Measurements from ENCODE around the gene AGGF1.
"Not testable (repeated sequence)": the region's sequence is repeated elsewhere in the genome, so short reads cannot be mapped to it uniquely, and the experiment has no call there.

Gene AGGF1

GRCh38 chr5:77030097-77031071, at the start of gene AGGF1:
Gene AGGF1, plus strand, starts transcription at chr5:77030404. Its CDS starts 363 bp downstream, at chr5:77030767.
- H3K4me1 Mint-ChIP-seq = peaks cover 35% of the 10 kb centered on the region
- DNase-seq (peak; percentile 89), ATAC-seq (peak; percentile 99)
- no peaks in the 10 kb centered on the region for H3K27me3 Mint-ChIP-seq
- peak within 1 kb of the TSS; percentile 93 for H3K27ac Mint-ChIP-seq
- peak within 1 kb of the TSS; percentile 96 for H3K4me3 Mint-ChIP-seq
- peaks cover 19% of the 10 kb centered on the region for H3K9me3 Mint-ChIP-seq
- H3K36me3 Mint-ChIP-seq (ENCODE audit: low read depth) = peaks cover 29% of the 10 kb centered on the region

- H3K27me3 Mint-ChIP-seq = no peaks in the 10 kb centered on the region
- no peaks in the 10 kb centered on the region for H3K36me3 Mint-ChIP-seq (ENCODE audit: low read depth)
- H3K9me3 Mint-ChIP-seq = no peaks in the 10 kb centered on the region
- H3K4me1 Mint-ChIP-seq = no peaks in the 10 kb centered on the region
- DNase-seq (no peak), ATAC-seq (no peak)
- H3K4me3 Mint-ChIP-seq = no peak overlapping the region
- no peak overlapping the region for H3K27ac Mint-ChIP-seq
These were observed 49.6 kb upstream of the AGGF1 start for GRCh38 chr5:76980518-76981144.

DNA sequence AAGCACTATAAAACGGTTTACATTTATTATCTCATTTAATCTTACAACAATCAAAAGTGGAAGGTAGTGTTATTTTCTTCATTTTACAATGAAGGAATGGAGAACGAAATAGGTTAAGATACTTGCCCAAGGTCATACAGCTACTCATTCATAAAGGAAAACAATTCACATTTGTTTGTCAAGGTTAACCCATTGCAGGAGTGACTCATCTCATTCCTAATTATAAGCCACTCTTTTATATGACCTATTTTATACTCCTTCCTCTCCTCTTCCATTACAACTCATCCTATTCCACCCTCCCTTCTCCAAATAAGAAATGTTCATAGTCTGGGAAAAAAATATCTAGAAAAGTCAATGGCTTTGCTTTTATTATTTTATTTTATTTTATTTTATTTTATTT, 47.8 kb upstream of the AGGF1 start:
- H3K4me1 Mint-ChIP-seq = no peaks in the 10 kb centered on the region
- no peaks in the 10 kb centered on the region for H3K27me3 Mint-ChIP-seq
- DNase-seq (no peak), ATAC-seq (no peak)
- no peaks in the 10 kb centered on the region for H3K9me3 Mint-ChIP-seq
- no peaks in the 10 kb centered on the region for H3K36me3 Mint-ChIP-seq (ENCODE audit: low read depth)
- H3K4me3 Mint-ChIP-seq = no peak overlapping the region
- no peak overlapping the region for H3K27ac Mint-ChIP-seq

DNA sequence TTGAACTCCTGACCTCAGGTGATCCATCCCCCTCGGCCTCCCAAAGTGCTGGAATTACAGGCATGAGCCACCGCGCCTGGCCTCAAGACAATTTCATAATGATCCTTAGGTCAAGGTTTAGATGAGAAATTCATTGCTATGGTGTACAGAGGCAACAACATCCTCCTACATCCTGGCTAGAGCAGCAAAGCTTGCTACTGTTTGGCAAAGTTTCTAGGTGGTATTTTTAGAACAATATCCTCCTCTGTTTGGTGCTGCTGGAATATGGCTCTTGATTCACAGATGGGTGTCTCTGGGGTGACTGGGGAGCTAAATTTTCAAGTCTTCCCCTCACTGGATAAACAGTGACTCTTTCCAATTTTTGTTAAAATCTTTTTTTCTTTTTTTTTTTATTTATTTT, 46.7 kb upstream of the AGGF1 start:
- Mint-ChIP-seq H3K4me3 (no peak overlapping the region), H3K4me1 (no peaks in the 10 kb centered on the region), H3K36me3 (ENCODE audit: low read depth) (no peaks in the 10 kb centered on the region), H3K27me3 (no peaks in the 10 kb centered on the region), H3K27ac (no peak overlapping the region), H3K9me3 (no peaks in the 10 kb centered on the region)
- ATAC-seq = no peak
- DNase-seq = no peak

- Mint-ChIP-seq H3K9me3 (no peaks in the 10 kb centered on the region), H3K4me3 (no peak overlapping the region), H3K27ac (no peak overlapping the region), H3K36me3 (ENCODE audit: low read depth) (no peaks in the 10 kb centered on the region), H3K27me3 (no peaks in the 10 kb centered on the region), H3K4me1 (no peaks in the 10 kb centered on the region)
- no peak for DNase-seq
- ATAC-seq = no peak
These were observed 43.2 kb upstream of the AGGF1 start for GRCh38 chr5:76986825-76987526.

- Mint-ChIP-seq H3K9me3 (no peaks in the 10 kb centered on the region), H3K36me3 (ENCODE audit: low read depth) (no peaks in the 10 kb centered on the region), H3K4me3 (no peak overlapping the region), H3K27ac (no peak overlapping the region), H3K4me1 (no peaks in the 10 kb centered on the region), H3K27me3 (peaks cover 2% of the 10 kb centered on the region)
- ATAC-seq = no peak
- no peak for DNase-seq
These were observed 39.2 kb upstream of the AGGF1 start for GRCh38 chr5:76990899-76991459.

DNA sequence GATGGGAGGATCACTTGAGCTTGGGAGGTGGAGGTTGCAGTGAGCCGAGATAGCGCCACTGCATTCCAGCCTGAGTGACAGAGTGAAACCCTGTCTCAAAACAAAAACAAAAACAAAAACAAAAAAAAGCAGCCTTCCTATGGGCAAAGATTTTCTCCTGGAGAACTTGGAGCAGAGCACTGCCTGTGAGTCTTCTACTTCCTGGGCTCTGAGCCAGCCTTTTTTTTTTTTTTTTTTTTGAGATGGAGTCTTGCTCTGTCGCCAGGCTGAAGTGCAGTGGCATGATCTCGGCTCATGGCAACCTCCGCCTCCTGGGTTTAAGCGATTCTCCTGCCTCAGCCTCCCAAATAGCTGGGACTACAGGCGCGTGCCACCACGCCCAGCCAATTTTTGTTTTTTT, 36.8 kb upstream of the AGGF1 start:
- H3K4me1 Mint-ChIP-seq; DNase-seq; H3K27ac Mint-ChIP-seq; H3K9me3 Mint-ChIP-seq; H3K36me3 Mint-ChIP-seq (ENCODE audit: low read depth); H3K4me3 Mint-ChIP-seq; H3K27me3 Mint-ChIP-seq; ATAC-seq: not testable (repeated sequence)

DNA sequence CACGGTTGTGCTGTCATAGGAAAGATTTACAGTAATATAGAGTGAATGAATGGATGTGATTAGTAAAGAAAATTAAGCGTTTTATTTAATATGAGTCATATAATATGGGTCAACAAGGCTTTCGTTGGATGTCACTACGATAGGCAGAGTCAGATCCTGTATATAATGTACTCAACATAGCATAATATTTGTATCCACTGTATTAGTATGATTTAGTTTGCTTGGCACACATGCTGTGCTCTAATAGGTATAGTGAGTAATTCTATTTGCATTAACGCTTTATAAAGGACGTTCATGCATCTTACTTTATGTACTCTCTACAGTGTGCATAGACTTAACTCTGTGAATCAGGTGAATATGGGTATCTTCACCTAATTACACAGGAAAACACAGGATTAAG, 35.9 kb upstream of the AGGF1 start:
- ATAC-seq (no peak), DNase-seq (no peak)
- peaks cover 10% of the 10 kb centered on the region for H3K27me3 Mint-ChIP-seq
- no peaks in the 10 kb centered on the region for H3K9me3 Mint-ChIP-seq
- no peaks in the 10 kb centered on the region for H3K36me3 Mint-ChIP-seq (ENCODE audit: low read depth)
- H3K27ac Mint-ChIP-seq = no peak overlapping the region
- H3K4me3 Mint-ChIP-seq = no peak overlapping the region
- H3K4me1 Mint-ChIP-seq = no peaks in the 10 kb centered on the region

GRCh38 chr5:76998251-76998650, 32.0 kb upstream of the AGGF1 start:
- not testable (repeated sequence) for DNase-seq; H3K4me3 Mint-ChIP-seq; H3K27ac Mint-ChIP-seq; H3K36me3 Mint-ChIP-seq (ENCODE audit: low read depth); H3K9me3 Mint-ChIP-seq; ATAC-seq; H3K4me1 Mint-ChIP-seq
- H3K27me3 Mint-ChIP-seq = peaks cover 17% of the 10 kb centered on the region

GRCh38 chr5:76999451-76999850, 30.8 kb upstream of the AGGF1 start:
- no peak for ATAC-seq
- H3K27ac Mint-ChIP-seq = no peak overlapping the region

GRCh38 chr5:77003246-77003645, 27.0 kb upstream of the AGGF1 start:
- ATAC-seq (no peak), DNase-seq (no peak)
- Mint-ChIP-seq H3K27ac (no peak overlapping the region), H3K27me3 (peaks cover 21% of the 10 kb centered on the region), H3K4me1 (no peaks in the 10 kb centered on the region), H3K36me3 (ENCODE audit: low read depth) (no peaks in the 10 kb centered on the region), H3K4me3 (no peak overlapping the region), H3K9me3 (no peaks in the 10 kb centered on the region)

More at GRCh38 chr5:76999451-76999850, 30.8 kb upstream of the AGGF1 start:
- no peak for DNase-seq
- no peaks in the 10 kb centered on the region for H3K4me1 Mint-ChIP-seq
- peaks cover 17% of the 10 kb centered on the region for H3K27me3 Mint-ChIP-seq
- H3K36me3 Mint-ChIP-seq (ENCODE audit: low read depth) = no peaks in the 10 kb centered on the region
- H3K4me3 Mint-ChIP-seq = no peak overlapping the region
- no peaks in the 10 kb centered on the region for H3K9me3 Mint-ChIP-seq

DNA sequence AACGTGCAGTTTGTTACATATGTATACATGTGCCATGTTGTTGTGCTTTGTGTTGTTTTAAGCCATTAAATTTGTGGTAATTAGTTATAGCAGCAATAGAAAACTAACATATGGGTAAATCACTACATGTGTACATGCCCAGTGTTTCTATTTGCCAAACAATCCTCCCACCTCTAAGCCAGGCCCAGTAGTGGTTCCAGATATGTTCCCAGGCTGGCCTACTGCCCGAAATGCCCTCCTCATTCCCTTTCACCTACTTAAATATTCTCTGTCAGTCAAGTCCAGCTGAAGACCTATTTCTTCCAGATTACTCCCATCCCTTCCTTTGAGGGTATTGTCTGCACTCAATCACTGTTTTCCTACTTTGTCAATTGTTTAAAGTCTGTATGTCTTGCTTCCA, 24.1 kb upstream of the AGGF1 start:
- H3K27me3 Mint-ChIP-seq = peaks cover 15% of the 10 kb centered on the region
- DNase-seq (no peak), ATAC-seq (no peak)
- H3K4me1 Mint-ChIP-seq = no peaks in the 10 kb centered on the region
- no peak overlapping the region for H3K27ac Mint-ChIP-seq
- no peaks in the 10 kb centered on the region for H3K36me3 Mint-ChIP-seq (ENCODE audit: low read depth)
- no peaks in the 10 kb centered on the region for H3K9me3 Mint-ChIP-seq
- no peak overlapping the region for H3K4me3 Mint-ChIP-seq

GRCh38 chr5:77008413-77008812, 21.8 kb upstream of the AGGF1 start:
- H3K4me3 Mint-ChIP-seq = no peak overlapping the region
- no peaks in the 10 kb centered on the region for H3K36me3 Mint-ChIP-seq (ENCODE audit: low read depth)
- no peaks in the 10 kb centered on the region for H3K4me1 Mint-ChIP-seq
- DNase-seq = no peak
- no peaks in the 10 kb centered on the region for H3K9me3 Mint-ChIP-seq
- ATAC-seq = no peak
- no peak overlapping the region for H3K27ac Mint-ChIP-seq
- peaks cover 11% of the 10 kb centered on the region for H3K27me3 Mint-ChIP-seq

GRCh38 chr5:77010243-77010642, 20.0 kb upstream of the AGGF1 start:
- no peaks in the 10 kb centered on the region for H3K9me3 Mint-ChIP-seq
- no peak for DNase-seq
- H3K36me3 Mint-ChIP-seq (ENCODE audit: low read depth) = no peaks in the 10 kb centered on the region
- no peak for ATAC-seq
- H3K4me1 Mint-ChIP-seq = no peaks in the 10 kb centered on the region
- H3K27me3 Mint-ChIP-seq = peaks cover 10% of the 10 kb centered on the region
- no peak overlapping the region for H3K4me3 Mint-ChIP-seq
- H3K27ac Mint-ChIP-seq = no peak overlapping the region

All from activated naive CD8-positive, alpha-beta T cell treated with anti-CD3 and anti-CD28 coated beads, Interleukin-2, amount 50 U/mL, for 24 hours (primary cell).